Astrocyte (in vitro differentiated cells and primary cell): Measurements from ENCODE around the gene RIMBP2. TPM values are rescaled to one million over a fixed set of nuclear protein-coding genes. Genes with fewer than 3 reads are reported as not detected.

Experiments used
- DNase-seq: peaks from one replicate; pipeline ENCODE4 v3.0.0-alpha.2; 2010; ENCODE audit warnings: low read depth
- FAIRE-seq: peaks from 2 replicates; lab custom pipeline; 2011; peaks lifted over from hg19 to GRCh38; lab: Jason Lieb, UNC
- H2AFZ ChIP-seq: 2 replicates; pipeline ENCODE4 v1.6.0; 2012; ENCODE audit warnings: low read depth, low read length, inconsistent platforms
- H3K27ac ChIP-seq: 2 replicates; pipeline ENCODE4 v1.5.1; 2011; ENCODE audit warnings: low read depth, low read length, inconsistent platforms
- H3K27me3 ChIP-seq: 2 replicates; pipeline ENCODE4 v1.6.0; 2011; ENCODE audit warnings: low read length, inconsistent platforms; ENCODE audit not compliant: insufficient read depth
- H3K36me3 ChIP-seq: 2 replicates; pipeline ENCODE4 v1.5.1; 2011; ENCODE audit warnings: low read length, inconsistent platforms; ENCODE audit not compliant: insufficient read depth
- H3K4me1 ChIP-seq: 2 replicates; pipeline ENCODE4 v1.5.1; 2011; ENCODE audit warnings: low read length, inconsistent platforms; ENCODE audit not compliant: insufficient read depth
- H3K4me2 ChIP-seq: 2 replicates; pipeline ENCODE4 v1.6.0; 2012; ENCODE audit warnings: low read length, inconsistent platforms
- H3K4me3 ChIP-seq: 2 replicates; pipeline ENCODE4 v1.5.1; 2011; ENCODE audit warnings: low read depth, mild to moderate bottlenecking, low read length, inconsistent platforms; ENCODE audit not compliant: insufficient read depth
- H3K79me2 ChIP-seq: 2 replicates; pipeline ENCODE4 v1.6.0; 2012; ENCODE audit warnings: mild to moderate bottlenecking, low read length, inconsistent platforms; ENCODE audit not compliant: insufficient read depth
- H3K9ac ChIP-seq: 2 replicates; pipeline ENCODE4 v1.6.0; 2012; ENCODE audit warnings: mild to moderate bottlenecking, low read length, inconsistent platforms
- H3K9me3 ChIP-seq: 2 replicates; pipeline ENCODE4 v1.5.1; 2012; ENCODE audit warnings: low read depth, mild to moderate bottlenecking, low read length, inconsistent platforms; ENCODE audit not compliant: insufficient read depth
- H4K20me1 ChIP-seq: 2 replicates; pipeline ENCODE4 v1.6.0; 2012; ENCODE audit warnings: low read length, inconsistent platforms; ENCODE audit not compliant: insufficient read depth
- H3K27ac Mint-ChIP-seq: one replicate; pipeline ENCODE4 v1.8.0; 2021; ENCODE audit warnings: mild to moderate bottlenecking, mixed read lengths; ENCODE audit not compliant: unreplicated experiment
- H3K27me3 Mint-ChIP-seq: one replicate; pipeline ENCODE4 v1.8.0; 2021; ENCODE audit warnings: low read depth, mixed read lengths; ENCODE audit not compliant: unreplicated experiment
- H3K36me3 Mint-ChIP-seq: one replicate; pipeline ENCODE4 v1.8.0; 2021; ENCODE audit warnings: low read depth, mixed read lengths; ENCODE audit not compliant: unreplicated experiment
- H3K4me1 Mint-ChIP-seq: one replicate; pipeline ENCODE4 v1.8.0; 2021; ENCODE audit warnings: low read depth, mixed read lengths; ENCODE audit not compliant: unreplicated experiment
- H3K4me3 Mint-ChIP-seq: one replicate; pipeline ENCODE4 v1.8.0; 2021; ENCODE audit warnings: mild to moderate bottlenecking, moderate library complexity, mixed read lengths; ENCODE audit not compliant: unreplicated experiment
- H3K9me3 Mint-ChIP-seq: one replicate; pipeline ENCODE4 v1.8.0; 2021; ENCODE audit warnings: mild to moderate bottlenecking, mixed read lengths; ENCODE audit not compliant: unreplicated experiment
- CTCF ChIP-seq: IDR thresholded peaks from 2 replicates; pipeline ENCODE4 v1.5.1; 2011; ENCODE audit warnings: low read depth, mild to moderate bottlenecking, inconsistent platforms, low read length, moderate library complexity; ENCODE audit not compliant: insufficient read depth
- EZH2 ChIP-seq: IDR thresholded peaks from 2 replicates; pipeline ENCODE4 v1.6.1; 2012; ENCODE audit warnings: mild to moderate bottlenecking, low read length, inconsistent platforms; ENCODE audit not compliant: insufficient read depth
- total RNA-seq: library from RNA; stranded (reverse); gene quantifications from 2 replicates; pipeline ENCODE4 v1.2.1, GENCODE V29; 2021

Gene RIMBP2
- total RNA-seq, 1 donor from 2014 or later = 2.2 TPM

GRCh38 chr12:130737731-130738130 lies 21.6 kb upstream of the RIMBP2 start:
- Mint-ChIP-seq H3K4me3 (no peak overlapping the region), H3K36me3 (no peaks in the 10 kb centered on the region), H3K27ac (no peak overlapping the region), H3K9me3 (peaks cover 5% of the 10 kb centered on the region), H3K27me3 (peaks cover 2% of the 10 kb centered on the region), H3K4me1 (no peaks in the 10 kb centered on the region)
- Histone ChIP-seq H3K27ac (no peak overlapping the region), H2AFZ (no peak overlapping the region), H3K9me3 (peaks cover 2% of the 10 kb centered on the region), H4K20me1 (no peaks in the 10 kb centered on the region), H3K4me1 (no peaks in the 10 kb centered on the region), H3K4me3 (no peak overlapping the region), H3K27me3 (no peaks in the 10 kb centered on the region), H3K79me2 (no peaks in the 10 kb centered on the region), H3K4me2 (no peak overlapping the region), H3K9ac (no peak overlapping the region), H3K36me3 (no peaks in the 10 kb centered on the region)
- FAIRE-seq (no peak), DNase-seq (no peak)
- TF ChIP-seq EZH2 (no peak), CTCF (no peak)

- H3K27me3 Mint-ChIP-seq = peaks cover 4% of the 10 kb centered on the region
- H3K4me1 ChIP-seq = no peaks in the 10 kb centered on the region
- H3K9me3 ChIP-seq = peaks cover 9% of the 10 kb centered on the region
- H3K79me2 ChIP-seq = no peaks in the 10 kb centered on the region
- no peak overlapping the region for H3K4me3 Mint-ChIP-seq
- H3K27me3 ChIP-seq = no peaks in the 10 kb centered on the region
- H3K9me3 Mint-ChIP-seq = peaks cover 7% of the 10 kb centered on the region
- no peaks in the 10 kb centered on the region for H3K36me3 ChIP-seq
- no peak overlapping the region for H3K27ac ChIP-seq
- H3K9ac ChIP-seq = no peak overlapping the region
- H4K20me1 ChIP-seq = no peaks in the 10 kb centered on the region
- H3K4me3 ChIP-seq = no peak overlapping the region
- H3K4me1 Mint-ChIP-seq = no peaks in the 10 kb centered on the region
- no peak overlapping the region for H2AFZ ChIP-seq
- DNase-seq (no peak), FAIRE-seq (no peak)
- no peak overlapping the region for H3K27ac Mint-ChIP-seq
- no peaks in the 10 kb centered on the region for H3K36me3 Mint-ChIP-seq
- no peak overlapping the region for H3K4me2 ChIP-seq
- TF ChIP-seq CTCF = no peak
- no peak for TF ChIP-seq EZH2
These were observed 13.2 kb upstream of the RIMBP2 start for GRCh38 chr12:130729344-130729743.

- Histone ChIP-seq H3K27me3 (no peaks in the 10 kb centered on the region), H2AFZ (no peak overlapping the region), H3K9ac (no peak overlapping the region), H3K27ac (no peak overlapping the region), H4K20me1 (no peaks in the 10 kb centered on the region), H3K4me2 (no peak overlapping the region), H3K79me2 (no peaks in the 10 kb centered on the region), H3K4me1 (no peaks in the 10 kb centered on the region), H3K36me3 (no peaks in the 10 kb centered on the region), H3K4me3 (no peak overlapping the region), H3K9me3 (peaks cover 9% of the 10 kb centered on the region)
- no peak for TF ChIP-seq CTCF
- Mint-ChIP-seq H3K9me3 (peaks cover 14% of the 10 kb centered on the region), H3K4me1 (no peaks in the 10 kb centered on the region), H3K27ac (no peak overlapping the region), H3K36me3 (no peaks in the 10 kb centered on the region), H3K4me3 (no peak overlapping the region), H3K27me3 (peaks cover 5% of the 10 kb centered on the region)
- no peak for FAIRE-seq
- no peak for DNase-seq
These were observed 12.3 kb upstream of the RIMBP2 start for GRCh38 chr12:130728158-130729058.
